ENCODE results near the gene KRT33B.

DNA sequence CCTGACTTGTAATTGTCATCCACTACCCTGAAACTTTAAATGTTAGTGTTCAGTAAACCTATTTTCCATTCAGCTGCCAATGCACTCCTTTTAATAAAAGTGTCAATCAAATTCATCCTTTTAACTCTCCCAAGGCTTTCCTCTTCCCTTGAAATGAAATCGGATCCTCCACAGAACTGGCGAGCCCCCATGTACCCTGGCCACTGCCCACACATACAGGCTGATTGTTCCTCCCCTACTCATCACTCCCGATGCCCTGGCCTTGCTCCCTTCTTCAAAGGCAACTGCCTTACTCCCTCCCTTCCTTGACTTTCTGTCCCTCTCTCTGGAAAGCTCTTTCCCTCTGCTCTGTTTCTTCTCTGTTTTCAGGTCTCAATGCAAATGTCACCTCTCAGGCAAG, 26.6 kb downstream of the KRT33B start:
- TF ChIP-seq, protein P1, sequence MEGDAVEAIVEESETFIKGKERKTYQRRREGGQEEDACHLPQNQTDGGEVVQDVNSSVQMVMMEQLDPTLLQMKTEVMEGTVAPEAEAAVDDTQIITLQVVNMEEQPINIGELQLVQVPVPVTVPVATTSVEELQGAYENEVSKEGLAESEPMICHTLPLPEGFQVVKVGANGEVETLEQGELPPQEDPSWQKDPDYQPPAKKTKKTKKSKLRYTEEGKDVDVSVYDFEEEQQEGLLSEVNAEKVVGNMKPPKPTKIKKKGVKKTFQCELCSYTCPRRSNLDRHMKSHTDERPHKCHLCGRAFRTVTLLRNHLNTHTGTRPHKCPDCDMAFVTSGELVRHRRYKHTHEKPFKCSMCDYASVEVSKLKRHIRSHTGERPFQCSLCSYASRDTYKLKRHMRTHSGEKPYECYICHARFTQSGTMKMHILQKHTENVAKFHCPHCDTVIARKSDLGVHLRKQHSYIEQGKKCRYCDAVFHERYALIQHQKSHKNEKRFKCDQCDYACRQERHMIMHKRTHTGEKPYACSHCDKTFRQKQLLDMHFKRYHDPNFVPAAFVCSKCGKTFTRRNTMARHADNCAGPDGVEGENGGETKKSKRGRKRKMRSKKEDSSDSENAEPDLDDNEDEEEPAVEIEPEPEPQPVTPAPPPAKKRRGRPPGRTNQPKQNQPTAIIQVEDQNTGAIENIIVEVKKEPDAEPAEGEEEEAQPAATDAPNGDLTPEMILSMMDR (IDR thresholded peaks at IDR 0.05), result no peak
- TF ChIP-seq POLR2A (IDR thresholded peaks at IDR 0.05; ENCODE audit: low read depth) (no peak), EP300 (IDR thresholded peaks at IDR 0.05) (no peak)

All from esophagus muscularis mucosa (tissue), 4 donors.